ENCODE data around the gene MDK.

MDK gene

GRCh38 chr11:46407635-46408034 lies 26.2 kb downstream of the MDK start:
- DNase-seq = no peak

- no peak for DNase-seq
Measured at GRCh38 chr11:46408407-46408986, 27.0 kb downstream of the MDK start.

DNA sequence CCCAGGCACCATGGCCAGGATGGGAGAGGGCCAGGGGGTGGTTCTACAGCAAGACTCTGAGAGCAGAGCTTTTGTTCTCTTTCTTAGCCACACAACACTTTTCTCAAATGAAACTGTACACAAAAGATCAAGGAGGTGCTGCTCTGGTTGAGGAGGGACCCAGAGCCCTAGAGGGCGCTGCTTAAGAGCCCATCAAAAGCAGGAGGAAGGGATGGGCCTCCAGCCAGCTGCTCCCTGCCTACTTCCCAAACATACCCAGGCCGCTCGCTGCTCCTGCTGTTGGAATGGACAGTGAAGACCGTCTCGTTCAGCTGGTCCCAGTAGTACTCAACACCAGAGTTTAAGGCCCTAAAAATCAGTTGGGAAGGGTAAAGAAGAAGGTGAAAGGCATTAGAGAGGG lies 28.6 kb downstream of the MDK start:
- no peak for DNase-seq

DNA sequence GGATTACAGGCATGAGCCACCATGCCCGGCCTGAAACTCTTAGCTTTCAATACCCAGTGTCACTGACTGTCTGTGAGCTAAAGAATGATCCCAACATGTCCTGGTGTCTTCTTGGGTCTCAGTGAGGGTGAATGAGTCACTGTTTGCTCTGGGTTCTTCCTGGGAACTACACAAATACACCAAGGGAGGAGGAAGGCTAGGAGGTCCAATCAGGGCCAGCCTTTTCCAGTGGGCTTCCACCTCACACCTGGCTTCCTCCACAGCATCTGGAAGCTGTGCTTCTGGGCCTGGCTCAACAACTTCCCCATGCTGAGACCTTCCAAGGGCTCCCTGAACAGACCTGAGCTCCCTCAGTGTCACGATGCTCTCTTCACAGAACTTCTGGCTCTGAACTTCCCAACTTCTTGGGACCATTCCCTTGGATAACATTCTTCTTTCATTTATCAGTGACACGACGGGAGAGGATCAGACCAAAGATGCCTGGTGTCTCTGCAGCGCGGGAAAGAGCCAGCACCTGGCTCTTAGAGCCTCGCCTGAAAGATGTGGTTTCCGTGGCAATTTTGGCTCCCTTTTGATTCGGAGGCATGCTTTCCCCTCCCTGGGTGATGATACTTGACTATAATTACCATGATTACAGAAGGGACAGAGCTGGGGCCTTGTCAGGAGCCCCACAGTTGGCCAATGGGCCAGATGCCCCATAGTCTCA lies 32.4 kb downstream of the MDK start:
- DNase-seq = no peak

GRCh38 chr11:46414466-46414796 lies 33.0 kb downstream of the MDK start:
- no peak for DNase-seq

DNA sequence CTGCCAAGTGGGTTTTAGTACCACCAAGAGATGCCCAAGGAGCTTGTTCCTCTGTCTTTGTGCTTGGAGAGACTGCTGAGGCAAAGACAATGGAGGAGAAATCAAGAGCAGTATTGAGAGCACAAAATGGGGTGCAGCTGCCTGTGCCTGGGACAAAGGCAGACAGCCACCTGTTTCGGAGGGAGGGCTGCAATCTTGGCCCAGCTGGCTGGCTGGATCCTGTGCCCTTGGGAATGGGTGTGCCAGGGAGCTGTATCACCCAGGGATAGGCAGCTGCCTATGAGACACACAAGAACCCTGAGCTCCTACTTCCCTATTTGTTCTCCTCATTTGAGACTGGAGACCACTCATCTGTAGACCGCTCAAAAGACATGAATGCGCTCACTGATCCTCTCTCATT lies 33.4 kb downstream of the MDK start:
- DNase-seq = no peak

- no peak for DNase-seq
Measured at GRCh38 chr11:46417711-46418110, 36.2 kb downstream of the MDK start.

- no peak for DNase-seq
Measured at GRCh38 chr11:46418751-46419150, 37.3 kb downstream of the MDK start.

DNA sequence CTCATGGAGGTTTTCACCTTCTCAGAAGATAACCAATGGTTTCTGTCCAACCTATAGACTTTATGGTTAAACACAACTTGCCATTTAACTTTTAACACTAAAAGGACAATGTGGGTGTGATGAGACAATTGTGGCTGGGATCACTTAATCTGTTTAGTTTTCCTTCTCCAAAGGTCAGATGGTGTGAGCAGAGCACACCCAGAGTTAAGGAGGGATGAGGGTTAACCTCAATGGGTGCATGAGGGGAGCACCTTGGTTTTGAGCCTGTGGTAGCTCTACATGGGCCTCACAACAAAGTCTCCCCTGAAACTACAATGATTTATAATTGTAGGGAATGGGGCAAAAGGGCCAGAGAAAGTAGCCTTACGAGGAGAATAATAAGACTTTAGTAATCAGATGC lies 39.0 kb downstream of the MDK start:
- no peak for DNase-seq

GRCh38 chr11:46421257-46421880 lies 39.9 kb downstream of the MDK start:
- DNase-seq = no peak

GRCh38 chr11:46422588-46422987 lies 41.1 kb downstream of the MDK start:
- DNase-seq = no peak

DNA sequence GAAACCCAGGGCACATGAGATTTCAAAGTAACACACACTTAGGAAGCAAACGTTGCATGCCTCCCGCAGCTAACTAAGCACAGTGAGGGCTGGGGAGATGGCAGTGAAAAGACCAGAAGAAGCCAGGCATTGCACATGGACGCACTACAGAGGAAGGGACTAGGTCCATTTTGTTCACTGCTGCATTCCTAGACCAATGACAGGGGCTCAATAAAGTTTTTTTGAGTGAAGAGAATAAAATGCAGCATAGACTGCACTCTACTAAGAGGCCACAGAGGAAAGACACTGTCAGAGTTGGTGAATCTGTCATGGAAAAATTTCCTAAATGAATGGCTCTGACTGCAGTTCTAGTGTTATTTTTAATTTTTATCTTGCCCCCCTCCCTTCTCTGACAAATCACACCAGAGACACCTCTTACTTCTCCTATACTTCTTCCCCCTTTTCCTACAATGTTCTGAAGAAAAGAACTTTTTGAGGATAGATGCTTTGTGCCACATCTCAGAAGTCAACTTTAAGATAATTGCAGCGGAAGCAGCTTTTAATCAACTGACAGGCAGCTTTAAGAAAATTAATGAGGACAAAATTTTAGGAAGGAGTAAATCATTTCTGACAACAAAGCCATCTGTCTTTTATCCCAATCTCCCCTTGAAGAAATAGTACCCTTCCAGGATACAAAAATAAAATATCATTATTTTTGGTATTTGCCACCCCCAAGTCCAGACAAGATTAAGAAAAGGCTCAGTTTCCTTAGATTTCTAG lies 44.9 kb downstream of the MDK start:
- DNase-seq = no peak

DNA sequence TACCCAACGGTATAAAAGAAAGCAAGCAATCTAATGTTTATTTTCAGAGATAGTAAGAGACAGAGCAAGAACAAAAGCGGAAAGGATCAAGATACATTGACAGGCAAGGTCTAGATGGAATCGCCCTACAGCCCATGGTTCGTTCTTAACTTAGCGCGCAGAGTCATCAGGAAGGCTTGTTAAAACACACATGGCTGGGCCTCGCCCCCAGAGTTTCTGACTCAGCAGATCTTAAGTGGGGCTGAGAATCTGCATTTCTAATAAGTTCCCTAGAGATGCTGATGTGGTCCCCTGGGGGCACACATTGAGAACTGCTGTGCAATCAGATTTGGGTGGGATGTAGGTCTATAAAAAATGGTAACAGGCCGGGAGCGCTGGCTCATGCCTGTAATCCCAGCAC lies 45.9 kb downstream of the MDK start:
- no peak for DNase-seq

DNA sequence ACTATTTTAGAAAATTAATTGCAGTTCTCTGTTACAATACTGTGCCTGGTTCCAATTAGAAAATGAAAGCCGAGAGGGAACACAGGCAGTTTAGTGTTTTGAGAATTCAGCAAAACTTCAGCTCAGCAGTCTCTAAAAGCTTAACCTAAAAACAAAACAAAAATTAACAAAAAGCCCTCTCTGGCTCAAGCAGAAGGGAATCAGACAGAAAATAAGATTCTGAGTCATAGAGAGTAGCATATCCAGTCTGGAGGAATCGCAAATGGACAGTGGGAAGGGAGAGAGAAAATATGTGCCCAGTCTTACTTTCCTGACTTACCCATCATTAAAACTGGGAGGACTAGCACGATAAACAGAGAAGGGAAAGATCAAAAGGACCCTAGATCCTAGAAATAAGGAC lies 48.2 kb downstream of the MDK start:
- no peak for DNase-seq

- no peak for DNase-seq
Measured at GRCh38 chr11:46431211-46431610, 49.7 kb downstream of the MDK start.
